ENCODE results near the gene PARP1.
"Not testable (repeated sequence)": the region's sequence is repeated elsewhere in the genome, so short reads cannot be mapped to it uniquely, and the experiment has no call there.

The PARP1 gene

GRCh38 chr1:226436855-226437491 is 29.1 kb upstream of the PARP1 start:
- H3K4me1 Mint-ChIP-seq, result peaks cover 31% of the 10 kb centered on the region
- H3K27me3 Mint-ChIP-seq, result no peaks in the 10 kb centered on the region
- H3K9me3 Mint-ChIP-seq, result no peaks in the 10 kb centered on the region
- ATAC-seq, result peak; percentile 95
- no peaks in the 10 kb centered on the region for H3K36me3 Mint-ChIP-seq
- no peak overlapping the region for H3K4me3 Mint-ChIP-seq
- H3K27ac Mint-ChIP-seq, result peak overlapping the region; percentile 70

- ATAC-seq, result peak; percentile 42
- peaks cover 31% of the 10 kb centered on the region for H3K4me1 Mint-ChIP-seq
- H3K36me3 Mint-ChIP-seq, result no peaks in the 10 kb centered on the region
- no peak overlapping the region for H3K4me3 Mint-ChIP-seq
- H3K27me3 Mint-ChIP-seq, result no peaks in the 10 kb centered on the region
- H3K27ac Mint-ChIP-seq, result peak overlapping the region; percentile 70
- H3K9me3 Mint-ChIP-seq, result no peaks in the 10 kb centered on the region
Measured at GRCh38 chr1:226436472-226436854, 28.6 kb upstream of the PARP1 start.

GRCh38 chr1:226433341-226433720 is 25.4 kb upstream of the PARP1 start:
- ATAC-seq, result no peak
- H3K27me3 Mint-ChIP-seq, result no peaks in the 10 kb centered on the region
- H3K4me3 Mint-ChIP-seq, result no peak overlapping the region
- H3K27ac Mint-ChIP-seq, result peak overlapping the region; percentile 38
- no peaks in the 10 kb centered on the region for H3K9me3 Mint-ChIP-seq
- peaks cover 31% of the 10 kb centered on the region for H3K4me1 Mint-ChIP-seq
- no peaks in the 10 kb centered on the region for H3K36me3 Mint-ChIP-seq

GRCh38 chr1:226432586-226433340 is 24.9 kb upstream of the PARP1 start:
- Mint-ChIP-seq H3K4me3 (no peak overlapping the region), H3K36me3 (no peaks in the 10 kb centered on the region), H3K27me3 (no peaks in the 10 kb centered on the region), H3K4me1 (peaks cover 28% of the 10 kb centered on the region), H3K9me3 (no peaks in the 10 kb centered on the region), H3K27ac (peak overlapping the region; percentile 38)
- no peak for ATAC-seq

- H3K4me3 Mint-ChIP-seq, H3K27ac Mint-ChIP-seq, ATAC-seq, H3K27me3 Mint-ChIP-seq, H3K9me3 Mint-ChIP-seq, H3K36me3 Mint-ChIP-seq: not testable (repeated sequence)
- H3K4me1 Mint-ChIP-seq, result peaks cover 20% of the 10 kb centered on the region
Measured at GRCh38 chr1:226431898-226432297, 24.0 kb upstream of the PARP1 start.

- H3K27me3 Mint-ChIP-seq, result no peaks in the 10 kb centered on the region
- H3K27ac Mint-ChIP-seq, result no peak overlapping the region
- no peak overlapping the region for H3K4me3 Mint-ChIP-seq
- ATAC-seq, result no peak
- no peaks in the 10 kb centered on the region for H3K36me3 Mint-ChIP-seq
- peaks cover 11% of the 10 kb centered on the region for H3K4me1 Mint-ChIP-seq
- H3K9me3 Mint-ChIP-seq, result no peaks in the 10 kb centered on the region
Measured at GRCh38 chr1:226429858-226430715, 22.2 kb upstream of the PARP1 start.

GRCh38 chr1:226428791-226429461 is 21.0 kb upstream of the PARP1 start:
- Mint-ChIP-seq H3K36me3 (no peaks in the 10 kb centered on the region), H3K27ac (no peak overlapping the region), H3K27me3 (no peaks in the 10 kb centered on the region), H3K4me1 (peaks cover 6% of the 10 kb centered on the region), H3K4me3 (no peak overlapping the region), H3K9me3 (no peaks in the 10 kb centered on the region)
- ATAC-seq, result no peak

- Mint-ChIP-seq H3K9me3 (no peaks in the 10 kb centered on the region), H3K27me3 (no peaks in the 10 kb centered on the region), H3K4me1 (peaks cover 6% of the 10 kb centered on the region), H3K27ac (no peak overlapping the region), H3K4me3 (no peak overlapping the region), H3K36me3 (no peaks in the 10 kb centered on the region)
- no peak for ATAC-seq
Measured at GRCh38 chr1:226428348-226428747, 20.5 kb upstream of the PARP1 start.

GRCh38 chr1:226427131-226427530 is 19.2 kb upstream of the PARP1 start:
- H3K9me3 Mint-ChIP-seq, result no peaks in the 10 kb centered on the region
- no peaks in the 10 kb centered on the region for H3K27me3 Mint-ChIP-seq
- no peaks in the 10 kb centered on the region for H3K36me3 Mint-ChIP-seq
- peaks cover 6% of the 10 kb centered on the region for H3K4me1 Mint-ChIP-seq
- no peak for ATAC-seq
- H3K4me3 Mint-ChIP-seq, result no peak overlapping the region
- H3K27ac Mint-ChIP-seq, result peak overlapping the region; percentile 3

- H3K27me3 Mint-ChIP-seq, H3K27ac Mint-ChIP-seq, H3K9me3 Mint-ChIP-seq, H3K36me3 Mint-ChIP-seq, H3K4me3 Mint-ChIP-seq, H3K4me1 Mint-ChIP-seq, ATAC-seq: not testable (repeated sequence)
Measured at GRCh38 chr1:226426395-226426794, 18.5 kb upstream of the PARP1 start.

GRCh38 chr1:226425431-226426031 is 17.6 kb upstream of the PARP1 start:
- Mint-ChIP-seq H3K36me3 (no peaks in the 10 kb centered on the region), H3K4me3 (peak overlapping the region; percentile 74), H3K4me1 (peaks cover 6% of the 10 kb centered on the region), H3K27me3 (no peaks in the 10 kb centered on the region), H3K9me3 (no peaks in the 10 kb centered on the region), H3K27ac (no peak overlapping the region)
- ATAC-seq, result no peak

GRCh38 chr1:226425004-226425378 is 17.1 kb upstream of the PARP1 start:
- H3K27ac Mint-ChIP-seq, result no peak overlapping the region
- no peaks in the 10 kb centered on the region for H3K36me3 Mint-ChIP-seq
- H3K4me1 Mint-ChIP-seq, result peaks cover 6% of the 10 kb centered on the region
- no peaks in the 10 kb centered on the region for H3K27me3 Mint-ChIP-seq
- no peak for ATAC-seq
- H3K9me3 Mint-ChIP-seq, result no peaks in the 10 kb centered on the region
- no peak overlapping the region for H3K4me3 Mint-ChIP-seq

GRCh38 chr1:226424221-226425003 is 16.5 kb upstream of the PARP1 start:
- no peak overlapping the region for H3K4me3 Mint-ChIP-seq
- H3K36me3 Mint-ChIP-seq, result no peaks in the 10 kb centered on the region
- H3K27ac Mint-ChIP-seq, result no peak overlapping the region
- peak; percentile 69 for ATAC-seq
- no peaks in the 10 kb centered on the region for H3K9me3 Mint-ChIP-seq
- H3K4me1 Mint-ChIP-seq, result peaks cover 6% of the 10 kb centered on the region
- no peaks in the 10 kb centered on the region for H3K27me3 Mint-ChIP-seq

- Mint-ChIP-seq H3K4me3 (no peak overlapping the region), H3K36me3 (no peaks in the 10 kb centered on the region)
Measured at GRCh38 chr1:226422478-226422877, 14.6 kb upstream of the PARP1 start.

More at GRCh38 chr1:226422478-226422877, 14.6 kb upstream of the PARP1 start:
- Mint-ChIP-seq H3K27ac (no peak overlapping the region), H3K27me3 (no peaks in the 10 kb centered on the region), H3K4me1 (peaks cover 6% of the 10 kb centered on the region), H3K9me3 (no peaks in the 10 kb centered on the region)
- ATAC-seq, result no peak

All from stimulated activated memory B cell treated with anti-CD40 and anti-IgM and Interleukin-4, amounts not matched to agents 10 μg/mL and 1 μg/mL and 100 μg/mL, for 72 hours (primary cell).